MM.1S (cell line): Measurements from ENCODE around the gene GPR75.
"Not testable (repeated sequence)": the region's sequence is repeated elsewhere in the genome, so short reads cannot be mapped to it uniquely, and the experiment has no call there.

Experiments used
- DNase-seq: peaks from one replicate; pipeline ENCODE4 v3.0.0-alpha.2; 2015
- H2AFZ ChIP-seq: fragments of 300-600 bp; sonication (generic); 2 replicates; pipeline ENCODE4 v1.6.0; 2016; ENCODE audit warnings: antibody characterized with exemption, low read length
- H3F3A ChIP-seq: fragments of 300-600 bp; sonication (generic); 2 replicates; pipeline ENCODE4 v1.6.1; 2016; ENCODE audit warnings: mild to moderate bottlenecking, antibody characterized with exemption, low read length, moderate library complexity, mixed read lengths; ENCODE audit not compliant: insufficient read depth
- H3K27ac ChIP-seq: fragments of 300-600 bp; sonication (generic); 2 replicates; pipeline ENCODE4 v1.5.1; 2016; ENCODE audit warnings: mild to moderate bottlenecking, low read length
- H3K27me3 ChIP-seq: fragments of 300-600 bp; sonication (generic); replicated peaks from 2 replicates; pipeline ENCODE4 v1.6.0; 2016; ENCODE audit warnings: low read length; ENCODE audit not compliant: insufficient read depth
- H3K36me3 ChIP-seq: fragments of 300-600 bp; sonication (generic); replicated peaks from 2 replicates; pipeline ENCODE4 v1.6.1; 2016; ENCODE audit warnings: mild to moderate bottlenecking, low read length, mixed read lengths; ENCODE audit not compliant: insufficient read depth
- H3K4me1 ChIP-seq: fragments of 300-600 bp; sonication (generic); 2 replicates; pipeline ENCODE4 v1.6.1; 2016; ENCODE audit warnings: low read length, mixed read lengths
- H3K4me2 ChIP-seq: fragments of 300-600 bp; sonication (generic); 2 replicates; pipeline ENCODE4 v1.6.0; 2016; ENCODE audit warnings: low read depth, low read length
- H3K4me3 ChIP-seq: fragments of 300-600 bp; sonication (generic); 2 replicates; pipeline ENCODE4 v1.5.1; 2016; ENCODE audit warnings: low read length, mixed read lengths
- H3K79me2 ChIP-seq: fragments of 300-600 bp; sonication (generic); 2 replicates; pipeline ENCODE4 v1.6.1; 2016; ENCODE audit warnings: mixed run types, low read length, mixed read lengths
- H3K9ac ChIP-seq: fragments of 300-600 bp; sonication (generic); 2 replicates; pipeline ENCODE4 v1.6.1; 2016; ENCODE audit warnings: low read length, mixed read lengths
- H3K9me2 ChIP-seq: fragments of 300-600 bp; sonication (generic); replicated peaks from 2 replicates; pipeline ENCODE4 v1.6.1; 2016; ENCODE audit warnings: mild to moderate bottlenecking, low read length, mixed read lengths; ENCODE audit not compliant: insufficient read depth
- H3K9me3 ChIP-seq: fragments of 300-600 bp; sonication (generic); replicated peaks from 2 replicates; pipeline ENCODE4 v1.6.1; 2016; ENCODE audit warnings: mild to moderate bottlenecking, low read length, mixed read lengths; ENCODE audit not compliant: insufficient read depth
- H4K20me1 ChIP-seq: fragments of 300-600 bp; sonication (generic); 2 replicates; pipeline ENCODE4 v1.6.1; 2016; ENCODE audit warnings: mild to moderate bottlenecking, low read length, moderate library complexity, mixed read lengths; ENCODE audit not compliant: insufficient read depth
- CTCF ChIP-seq: fragments of 300-600 bp; sonication (generic); IDR thresholded peaks from 2 replicates; pipeline ENCODE4 v1.5.1; 2016; ENCODE audit warnings: antibody characterized with exemption, low read length, mixed read lengths
- EZH2 ChIP-seq: fragments of 300-600 bp; sonication (generic); optimal IDR thresholded peaks from 2 replicates; pipeline ENCODE3; 2017; ENCODE audit warnings: low read depth, mild to moderate bottlenecking, antibody characterized with exemption, low read length, mixed read lengths
- EZH2phosphoT487 ChIP-seq: fragments of 300-600 bp; sonication (generic); IDR thresholded peaks from 2 replicates; pipeline ENCODE4 v1.6.1; 2018; ENCODE audit warnings: antibody characterized with exemption, low read length

The GPR75 gene

GRCh38 chr2:53823639-53824038, 36.1 kb downstream of the GPR75 start:
- H2AFZ ChIP-seq, H3K9me2 ChIP-seq, DNase-seq, H4K20me1 ChIP-seq, H3K79me2 ChIP-seq, H3K27me3 ChIP-seq, H3K4me1 ChIP-seq, H3K9me3 ChIP-seq, H3K27ac ChIP-seq, H3F3A ChIP-seq, H3K4me3 ChIP-seq, H3K4me2 ChIP-seq, H3K9ac ChIP-seq, H3K36me3 ChIP-seq: not testable (repeated sequence)
- 0 out of 2 replicates have a peak, but pooled peaks have one; percentile 11 for TF ChIP-seq CTCF

GRCh38 chr2:53821810-53822209, 38.0 kb downstream of the GPR75 start:
- no peaks in the 10 kb centered on the region for H3K9me2 ChIP-seq
- no peak for DNase-seq
- no peak overlapping the region for H3K4me3 ChIP-seq
- no peak overlapping the region for H2AFZ ChIP-seq
- no peaks in the 10 kb centered on the region for H3K27me3 ChIP-seq
- no peak overlapping the region for H3K4me2 ChIP-seq
- H3K9ac ChIP-seq: no peak overlapping the region
- TF ChIP-seq EZH2 (no peak), EZH2phosphoT487 (no peak), CTCF (no peak)
- H4K20me1 ChIP-seq: no peaks in the 10 kb centered on the region
- H3K9me3 ChIP-seq: no peaks in the 10 kb centered on the region
- H3K4me1 ChIP-seq: no peaks in the 10 kb centered on the region
- no peak overlapping the region for H3K27ac ChIP-seq
- H3K79me2 ChIP-seq: no peaks in the 10 kb centered on the region
- no peaks in the 10 kb centered on the region for H3F3A ChIP-seq
- no peaks in the 10 kb centered on the region for H3K36me3 ChIP-seq

GRCh38 chr2:53820711-53821110, 39.1 kb downstream of the GPR75 start:
- TF ChIP-seq CTCF: no peak
- TF ChIP-seq EZH2: no peak
- no peak for TF ChIP-seq EZH2phosphoT487
- Histone ChIP-seq H3K27me3 (no peaks in the 10 kb centered on the region), H3K79me2 (no peaks in the 10 kb centered on the region), H3K9me3 (no peaks in the 10 kb centered on the region), H3K4me1 (no peaks in the 10 kb centered on the region), H4K20me1 (no peaks in the 10 kb centered on the region), H3K4me2 (no peak overlapping the region), H2AFZ (no peak overlapping the region), H3F3A (no peaks in the 10 kb centered on the region), H3K27ac (no peak overlapping the region), H3K36me3 (no peaks in the 10 kb centered on the region), H3K4me3 (no peak overlapping the region), H3K9ac (no peak overlapping the region), H3K9me2 (no peaks in the 10 kb centered on the region)
- DNase-seq: no peak

- TF ChIP-seq CTCF (no peak), EZH2 (no peak), EZH2phosphoT487 (no peak)
- Histone ChIP-seq H3K27me3 (no peaks in the 10 kb centered on the region), H2AFZ (no peak overlapping the region), H3F3A (no peaks in the 10 kb centered on the region), H3K27ac (no peak overlapping the region), H3K4me2 (no peak overlapping the region), H3K36me3 (no peaks in the 10 kb centered on the region), H3K4me1 (no peaks in the 10 kb centered on the region), H3K9me3 (no peaks in the 10 kb centered on the region), H4K20me1 (no peaks in the 10 kb centered on the region), H3K9ac (no peak overlapping the region), H3K79me2 (no peaks in the 10 kb centered on the region), H3K4me3 (no peak overlapping the region), H3K9me2 (no peaks in the 10 kb centered on the region)
- no peak for DNase-seq
Measured at GRCh38 chr2:53820048-53820447, 39.7 kb downstream of the GPR75 start.
